GM21360 (cell line): ENCODE measurements around the gene VIPR2.

Experiments
- ATAC-seq: cut with Tn5 transposase; IDR thresholded peaks from one replicate; pipeline ENCODE4 v1.9.1; 2021; ENCODE audit warnings: mild to moderate bottlenecking, moderate library complexity; ENCODE audit not compliant: unreplicated experiment

Gene VIPR2

DNA sequence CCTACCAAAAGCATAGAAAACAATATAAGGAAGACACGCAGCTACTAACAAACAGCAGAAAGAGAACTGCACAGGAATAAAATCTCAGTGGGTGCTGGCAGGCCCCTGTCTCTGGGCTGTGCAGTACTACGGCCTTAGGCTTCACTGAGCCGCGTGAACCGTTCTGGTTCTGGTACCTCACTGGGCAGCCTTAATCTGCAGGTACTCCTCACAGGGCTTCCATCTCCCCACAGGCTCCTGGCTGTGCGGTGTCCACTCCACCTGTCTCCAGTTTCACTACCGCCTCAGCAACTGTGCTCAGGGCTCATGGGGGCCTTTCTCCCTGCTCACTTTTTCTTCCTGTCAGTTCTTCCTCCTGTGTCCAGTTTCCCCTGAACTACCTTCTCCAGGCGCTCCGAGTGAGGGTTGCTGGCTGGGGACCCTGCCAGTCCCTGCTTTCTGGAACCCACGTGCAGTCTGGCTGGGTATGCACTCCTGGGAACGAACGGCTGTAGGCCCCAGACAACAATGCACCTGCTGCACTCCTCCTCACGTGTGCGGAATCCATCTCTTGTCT lies 75.7 kb downstream of the VIPR2 start:
- ATAC-seq = no peak

DNA sequence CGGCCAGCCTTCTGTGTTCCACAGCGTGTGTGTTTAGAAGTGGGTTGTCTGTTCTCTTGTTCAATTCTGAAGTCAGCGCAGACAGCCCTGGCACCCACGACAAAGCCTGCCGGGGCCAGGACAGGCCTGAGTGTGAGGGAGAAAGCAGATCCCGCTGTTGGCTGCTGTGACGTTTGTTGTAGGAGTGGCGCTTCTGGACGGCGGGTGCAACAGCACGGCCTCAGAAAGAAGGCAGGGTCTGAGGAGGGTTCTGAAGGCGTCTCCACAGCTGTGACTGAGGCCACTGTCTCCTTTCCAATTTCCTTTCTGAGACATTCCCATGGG lies 76.2 kb downstream of the VIPR2 start:
- ATAC-seq = no peak

DNA sequence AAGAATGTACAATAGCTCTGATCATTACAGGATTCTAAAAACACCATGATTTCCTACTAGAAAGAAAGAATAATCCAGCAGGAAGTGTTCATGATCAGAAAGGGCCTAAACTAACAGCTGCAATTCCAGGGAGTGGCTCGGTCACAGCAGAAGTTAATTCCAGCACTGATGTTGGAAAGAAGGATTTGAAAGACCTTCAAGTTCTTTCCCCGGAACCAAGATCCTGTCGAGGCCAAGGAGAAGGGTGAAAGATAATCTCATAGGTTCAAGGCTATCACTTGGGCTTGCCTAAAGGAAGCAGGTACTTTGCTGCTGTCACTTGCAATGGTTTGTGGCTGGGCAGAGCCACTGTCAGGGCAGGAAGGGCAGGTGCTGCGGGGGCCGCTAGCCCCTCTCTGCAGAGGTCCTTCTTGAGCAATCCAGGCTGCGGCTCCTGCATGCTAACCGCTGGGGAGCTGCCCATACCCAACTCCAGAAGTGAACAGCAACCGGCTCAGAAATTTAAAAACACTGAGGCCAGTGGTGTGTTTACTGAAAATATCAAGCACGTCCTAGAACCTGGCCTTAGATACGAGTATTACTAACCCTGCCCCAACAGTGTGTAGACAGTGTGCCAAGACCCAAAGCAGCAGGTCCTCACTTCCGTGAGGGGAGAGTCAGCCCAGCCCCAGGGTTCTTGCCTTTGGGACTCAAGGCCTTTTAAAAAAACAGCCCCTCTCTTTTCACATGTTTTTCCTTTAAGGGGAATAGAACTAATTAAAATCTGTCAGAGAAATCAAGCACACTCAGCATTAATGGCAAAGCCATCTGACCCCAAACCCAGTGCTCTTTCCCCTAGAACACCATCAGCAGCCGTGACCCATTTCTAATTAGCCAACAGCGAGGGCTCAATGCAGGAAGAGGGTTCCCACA lies 76.8 kb downstream of the VIPR2 start:
- ATAC-seq = no peak

DNA sequence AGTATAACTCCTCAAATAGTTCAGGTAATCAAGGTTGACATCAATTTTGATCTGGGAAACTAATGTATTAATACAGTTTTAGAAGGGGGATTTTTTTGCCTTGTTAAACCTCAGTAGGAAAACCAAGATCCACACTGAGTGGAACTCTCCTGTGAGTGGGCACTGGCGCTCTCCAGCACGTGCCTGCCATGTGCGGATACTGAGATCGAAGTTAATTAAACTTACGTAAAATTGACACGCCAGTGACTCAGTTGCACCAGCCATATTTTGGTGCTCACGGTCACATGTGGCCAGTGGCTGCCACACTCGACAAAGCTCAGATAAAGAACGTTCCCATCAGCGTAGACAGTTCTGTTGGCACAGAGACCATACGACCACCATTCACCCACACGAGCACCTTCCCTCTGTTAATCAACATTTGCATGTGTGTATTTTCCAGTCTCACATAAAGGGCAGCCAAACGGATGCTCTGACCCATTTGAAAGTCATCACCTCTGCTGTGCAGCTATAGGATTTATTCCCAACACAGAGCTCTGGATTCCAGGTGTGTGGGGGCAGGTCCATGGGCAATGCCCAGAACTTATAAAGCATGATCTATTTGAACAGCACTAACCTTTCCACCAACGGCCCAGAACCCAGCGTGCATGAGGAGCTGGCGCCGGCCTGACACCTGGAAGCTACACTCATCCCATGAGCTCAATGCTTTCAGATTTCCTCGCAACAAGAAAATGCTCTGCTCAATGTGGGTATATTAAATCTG lies 77.7 kb downstream of the VIPR2 start:
- no peak for ATAC-seq

DNA sequence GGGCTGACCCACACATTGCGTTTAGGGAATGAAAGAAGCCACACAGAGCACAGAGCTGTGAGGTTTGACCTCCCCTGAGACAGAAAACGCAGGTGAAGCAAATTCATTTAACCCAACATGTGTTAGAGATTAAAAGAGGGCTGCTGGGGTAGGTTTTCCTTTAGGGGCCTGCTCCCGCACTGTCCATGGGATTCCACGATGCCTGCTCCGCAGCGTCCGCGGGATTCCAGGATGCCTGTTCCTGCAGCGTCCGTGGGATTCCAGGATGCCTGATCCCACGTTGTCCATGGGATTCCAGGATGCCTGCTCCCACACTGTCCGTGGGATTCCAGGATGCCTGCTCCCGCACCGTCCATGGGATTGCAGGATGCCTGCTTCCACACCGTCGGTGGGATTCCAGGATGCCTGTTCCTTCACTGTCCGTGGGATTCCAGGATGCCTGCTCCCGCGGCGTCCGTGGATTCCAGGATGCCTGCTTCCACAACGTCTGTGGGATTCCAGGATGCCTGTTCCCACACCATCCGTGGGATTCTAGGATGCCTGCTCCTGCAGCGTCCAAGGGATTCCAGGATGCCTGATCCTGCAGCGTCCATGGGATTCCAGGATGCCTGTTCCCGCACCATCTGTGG lies 78.7 kb downstream of the VIPR2 start:
- no peak for ATAC-seq

DNA sequence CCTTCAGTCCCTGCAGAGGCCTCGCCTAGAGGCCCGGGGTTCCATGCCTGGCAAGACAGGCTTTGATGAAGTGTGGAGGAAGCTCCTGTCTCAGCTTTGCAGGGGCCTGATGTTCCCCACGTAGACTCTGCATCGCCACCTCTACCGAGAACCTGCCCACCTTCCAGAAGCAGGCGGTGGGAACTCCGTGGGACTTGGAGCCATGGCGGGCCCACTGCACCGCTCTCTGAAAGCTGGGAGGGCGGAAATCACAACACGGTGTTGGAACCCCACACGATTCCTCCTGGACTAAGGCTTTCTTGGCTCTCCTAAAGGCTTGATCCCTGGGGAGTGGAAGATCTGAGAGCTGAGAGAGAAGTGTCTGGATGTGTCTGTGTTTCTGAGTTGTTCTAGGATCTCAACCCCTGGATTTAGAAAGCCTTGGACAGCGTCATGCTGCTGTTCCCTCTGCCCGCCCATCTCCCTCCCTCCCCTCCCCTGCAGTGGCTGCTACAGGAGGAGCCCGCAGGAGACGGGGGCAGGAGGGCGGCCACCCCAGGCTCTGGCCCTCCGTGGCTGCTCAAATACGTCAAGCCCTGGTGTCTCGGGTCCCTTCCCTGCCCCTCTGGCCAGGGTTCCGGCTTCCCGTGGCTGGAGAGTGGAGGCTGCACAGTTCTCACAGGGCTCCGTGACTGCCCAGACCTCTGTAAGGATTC lies 79.7 kb downstream of the VIPR2 start:
- ATAC-seq = no peak

DNA sequence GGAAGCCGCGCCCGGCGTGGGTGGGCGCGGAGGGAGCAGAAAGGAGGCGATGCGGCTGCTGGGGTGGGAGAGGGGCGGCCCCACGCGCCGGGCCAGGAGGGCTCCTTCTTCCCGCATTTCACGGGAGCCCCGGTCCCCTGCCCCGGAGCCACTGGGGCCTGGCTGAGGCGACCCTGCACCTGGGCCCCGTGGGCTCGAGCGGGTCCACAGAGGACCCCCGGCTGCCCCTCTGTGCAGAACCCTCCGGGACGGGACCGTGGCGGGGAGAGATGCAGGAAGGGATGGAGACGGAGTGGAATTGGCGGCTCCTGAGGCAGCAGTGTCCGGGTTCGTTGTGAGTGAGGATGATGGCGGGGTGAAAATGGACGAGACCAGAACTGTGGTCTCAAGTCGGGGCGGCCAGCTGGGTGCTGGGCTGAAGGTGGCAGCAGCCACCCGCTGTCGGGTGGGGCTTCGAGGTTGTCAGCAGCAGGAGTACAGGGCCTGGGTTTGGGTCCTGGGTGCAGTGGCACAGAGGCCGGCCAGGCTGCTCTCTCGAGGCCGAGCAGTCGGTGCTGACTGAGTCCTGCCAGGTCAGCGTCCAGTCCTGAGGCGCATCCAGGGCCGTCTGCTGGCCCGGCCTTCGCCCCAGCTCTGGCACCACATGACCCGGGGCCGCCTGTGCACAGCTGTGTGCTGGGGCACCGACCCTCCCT lies 80.4 kb downstream of the VIPR2 start:
- no peak for ATAC-seq

DNA sequence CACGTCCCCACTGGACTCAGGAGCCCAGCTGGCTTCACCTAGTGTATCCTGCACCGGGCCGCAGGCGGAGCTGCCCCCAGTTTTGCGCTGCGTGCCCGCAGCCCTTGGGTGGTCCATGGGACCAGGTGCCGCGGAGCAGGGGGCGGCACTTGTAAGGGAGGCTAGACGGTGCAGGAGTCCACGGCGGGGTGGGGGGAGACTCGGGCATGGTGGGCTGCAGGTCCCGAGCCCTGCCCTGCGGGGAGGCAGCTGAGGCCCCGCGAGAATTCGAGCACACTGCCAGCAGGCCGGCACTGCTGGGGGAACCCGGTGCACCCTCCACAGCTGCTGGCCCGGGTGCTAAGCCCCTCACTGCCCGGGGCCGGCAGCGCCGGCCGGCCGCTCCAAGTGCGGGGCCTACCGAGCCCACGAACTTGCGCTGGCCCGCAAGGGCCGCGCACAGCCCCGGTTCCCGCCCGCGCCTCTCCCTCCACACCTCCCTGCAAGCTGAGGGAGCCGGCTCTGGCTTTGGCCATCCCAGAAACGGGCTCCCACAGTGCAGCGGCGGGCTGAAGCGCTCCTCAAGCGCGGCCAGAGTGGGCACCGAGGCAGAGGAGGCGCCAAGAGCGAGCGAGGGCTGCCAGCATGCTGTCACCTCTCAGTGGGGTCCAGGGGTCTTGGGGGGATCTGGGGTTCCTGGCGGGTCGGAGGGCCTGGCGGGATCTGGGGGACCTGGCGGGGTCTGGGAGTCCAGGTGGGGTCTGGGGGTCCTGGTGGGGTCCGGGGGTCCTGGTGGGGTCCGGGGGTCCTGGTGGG lies 81.4 kb downstream of the VIPR2 start:
- ATAC-seq = no peak

DNA sequence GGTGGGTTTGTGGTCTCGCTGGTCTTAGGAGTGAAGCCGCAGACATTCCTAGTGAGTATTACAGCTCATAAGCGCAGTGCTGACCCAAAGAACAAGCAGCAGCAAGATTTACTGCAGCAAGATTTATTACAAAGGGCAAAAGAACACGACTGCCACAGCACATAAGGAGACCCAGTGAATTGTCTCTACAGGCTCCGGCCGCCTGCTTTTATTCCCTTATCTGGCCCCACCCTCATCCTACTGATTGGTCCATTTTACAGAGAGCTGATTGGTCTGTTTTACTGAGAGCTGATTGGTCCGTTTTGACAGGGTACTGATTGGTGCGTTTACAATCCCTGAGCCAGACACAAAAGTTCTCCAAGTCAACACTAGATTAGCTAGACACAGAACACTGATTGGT lies 82.1 kb downstream of the VIPR2 start:
- no peak for ATAC-seq

DNA sequence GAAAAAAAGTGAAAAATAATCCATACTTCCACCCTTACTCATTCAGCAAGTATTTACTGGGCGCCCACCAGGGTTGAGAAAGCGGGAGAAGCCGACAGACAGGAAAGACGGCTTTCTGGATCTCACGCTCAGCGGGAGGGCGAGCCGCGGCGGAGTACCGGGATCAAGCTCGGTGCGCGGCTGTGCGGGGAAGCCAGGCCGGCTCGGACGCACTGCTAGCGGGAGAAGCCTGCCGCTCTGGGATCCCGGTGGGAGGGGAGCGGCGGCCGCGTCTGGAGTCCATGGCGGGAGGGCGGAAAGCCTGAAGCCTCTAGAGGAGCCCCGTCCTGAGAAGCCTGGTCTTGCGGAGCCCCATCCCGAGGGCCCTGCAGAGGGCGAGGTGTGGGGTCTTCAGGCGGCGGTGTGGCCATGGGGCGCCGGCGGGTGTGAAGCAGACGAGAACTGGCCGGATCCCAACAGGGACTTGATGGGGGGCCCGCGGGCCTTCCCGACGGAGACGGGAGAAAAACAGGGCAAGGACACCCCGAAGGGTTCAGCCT lies 82.9 kb downstream of the VIPR2 start:
- no peak for ATAC-seq

DNA sequence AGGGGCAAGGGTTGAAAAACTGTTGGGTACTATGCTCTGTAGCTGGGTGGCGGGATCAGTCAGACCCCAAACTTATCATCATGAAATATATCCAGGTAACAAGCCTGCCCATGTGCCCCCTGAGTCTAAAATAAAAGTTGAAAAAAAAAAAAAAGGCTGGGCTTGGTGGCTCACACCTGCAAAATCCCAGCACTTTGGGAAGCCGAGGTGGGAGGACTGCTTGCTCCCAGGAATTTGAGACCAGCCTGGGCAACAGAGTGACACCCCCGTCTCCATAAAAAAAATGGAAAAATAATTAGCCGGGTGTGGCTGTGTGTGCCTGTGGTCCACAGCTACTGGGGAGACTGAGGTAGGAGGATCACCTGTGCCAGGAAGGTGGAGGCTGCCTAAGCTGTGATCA lies 83.5 kb downstream of the VIPR2 start:
- no peak for ATAC-seq

DNA sequence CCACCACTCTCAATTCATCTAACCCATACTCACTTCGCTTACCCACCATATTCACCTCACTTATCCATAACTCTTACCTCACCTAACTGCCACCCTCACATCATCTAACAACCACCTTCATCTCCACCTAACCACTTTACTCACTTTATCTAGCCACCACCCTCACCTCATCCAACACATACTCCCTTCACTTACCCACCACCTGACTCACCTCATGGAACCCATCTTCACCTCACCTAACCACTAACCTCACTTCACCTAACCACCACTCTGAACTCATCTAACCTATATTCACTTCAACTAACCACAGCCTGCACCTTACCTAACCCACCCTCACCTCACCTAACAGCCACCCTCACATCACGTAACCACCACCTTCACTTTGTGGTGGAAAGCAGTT lies 84.2 kb downstream of the VIPR2 start:
- no peak for ATAC-seq

DNA sequence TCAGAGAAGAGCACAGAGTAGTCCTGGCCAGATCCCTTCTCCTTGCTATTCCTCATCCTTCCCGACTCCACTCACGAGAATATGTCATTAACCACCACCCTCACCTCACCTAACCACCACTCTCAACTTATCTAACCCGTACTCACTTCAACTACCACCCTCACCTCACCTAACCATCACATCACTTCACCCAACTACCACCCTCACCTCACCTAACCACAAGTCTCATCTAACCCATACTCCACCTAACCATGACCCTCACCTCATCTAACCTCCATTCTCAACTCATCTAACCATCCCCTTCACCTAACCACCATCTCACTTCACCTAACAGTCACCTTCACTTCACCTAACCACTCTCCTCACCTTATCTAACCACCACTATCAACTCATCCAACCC lies 85.0 kb downstream of the VIPR2 start:
- no peak for ATAC-seq

DNA sequence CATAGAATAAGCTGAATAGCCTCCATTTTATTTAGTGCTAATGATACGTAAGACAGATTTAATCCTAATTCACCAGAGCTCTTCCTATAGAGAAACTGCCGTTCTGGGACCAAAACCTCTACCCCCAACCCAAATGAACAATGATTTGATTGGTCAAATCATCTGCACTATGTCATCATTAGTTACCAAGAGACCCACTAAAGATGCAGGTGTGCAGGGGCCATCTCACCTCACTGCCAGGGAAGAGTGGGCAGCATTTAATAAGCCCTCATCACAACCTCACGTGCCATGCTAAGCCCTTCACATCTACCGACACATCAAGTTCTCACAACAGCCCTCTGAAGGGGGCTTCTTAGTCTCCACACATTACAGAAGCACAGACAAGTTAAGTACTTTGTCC lies 87.0 kb downstream of the VIPR2 start:
- ATAC-seq = no peak

DNA sequence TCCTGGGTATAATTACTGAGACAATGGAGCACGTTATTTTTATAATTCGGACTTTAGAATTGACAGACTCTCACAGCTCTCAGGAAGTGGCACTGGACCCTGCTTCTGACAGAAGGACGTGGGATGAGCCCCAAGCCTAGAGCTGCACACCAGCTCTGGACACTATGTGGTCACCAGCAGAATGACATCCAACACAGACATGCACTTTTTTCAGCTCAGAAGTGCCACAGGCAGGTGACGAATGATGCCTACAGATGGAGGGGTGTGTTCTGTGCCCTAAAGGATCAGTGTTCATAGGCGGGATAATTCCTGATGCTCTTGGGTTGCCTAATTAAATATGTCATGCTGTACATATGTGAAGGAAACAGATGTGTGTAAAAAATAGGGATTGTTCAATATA lies 87.9 kb downstream of the VIPR2 start:
- ATAC-seq = no peak

DNA sequence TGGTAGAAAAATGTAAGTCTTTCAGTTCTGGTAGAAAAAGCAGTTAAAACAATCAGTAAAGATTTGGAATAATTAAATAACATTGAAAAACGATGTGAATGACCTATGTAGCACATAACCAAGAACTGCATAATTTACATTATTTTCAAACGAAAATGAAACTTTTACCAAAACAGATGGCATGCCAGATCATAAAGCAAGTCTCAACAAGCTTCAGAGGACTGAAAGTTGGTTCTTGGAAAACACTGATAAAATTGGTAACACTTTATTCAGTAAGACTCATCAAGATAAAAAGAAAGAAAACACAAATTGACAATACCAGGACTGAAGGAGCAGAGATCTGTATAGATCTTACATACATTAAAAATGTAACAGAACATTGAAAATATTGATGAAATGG lies 92.8 kb downstream of the VIPR2 start:
- ATAC-seq = no peak

DNA sequence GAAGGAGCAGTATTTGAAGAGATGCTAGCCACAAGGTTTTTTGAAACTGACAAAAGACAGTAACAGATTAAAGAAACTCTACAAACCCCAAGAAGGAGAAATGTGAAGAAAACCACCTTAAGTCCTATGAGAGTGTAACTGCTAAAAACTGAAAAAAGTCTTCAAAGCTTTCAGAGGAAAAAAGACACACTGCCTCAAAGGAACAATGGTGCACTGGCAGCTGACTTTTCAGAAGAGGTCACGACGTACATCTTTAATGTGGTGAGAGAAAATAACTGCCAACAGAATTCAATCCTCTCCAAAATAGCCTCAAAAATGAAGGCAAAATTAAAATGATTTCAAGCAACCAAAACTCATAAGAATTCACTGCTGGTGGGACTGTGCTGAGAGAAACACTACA lies 94.0 kb downstream of the VIPR2 start:
- ATAC-seq = no peak

DNA sequence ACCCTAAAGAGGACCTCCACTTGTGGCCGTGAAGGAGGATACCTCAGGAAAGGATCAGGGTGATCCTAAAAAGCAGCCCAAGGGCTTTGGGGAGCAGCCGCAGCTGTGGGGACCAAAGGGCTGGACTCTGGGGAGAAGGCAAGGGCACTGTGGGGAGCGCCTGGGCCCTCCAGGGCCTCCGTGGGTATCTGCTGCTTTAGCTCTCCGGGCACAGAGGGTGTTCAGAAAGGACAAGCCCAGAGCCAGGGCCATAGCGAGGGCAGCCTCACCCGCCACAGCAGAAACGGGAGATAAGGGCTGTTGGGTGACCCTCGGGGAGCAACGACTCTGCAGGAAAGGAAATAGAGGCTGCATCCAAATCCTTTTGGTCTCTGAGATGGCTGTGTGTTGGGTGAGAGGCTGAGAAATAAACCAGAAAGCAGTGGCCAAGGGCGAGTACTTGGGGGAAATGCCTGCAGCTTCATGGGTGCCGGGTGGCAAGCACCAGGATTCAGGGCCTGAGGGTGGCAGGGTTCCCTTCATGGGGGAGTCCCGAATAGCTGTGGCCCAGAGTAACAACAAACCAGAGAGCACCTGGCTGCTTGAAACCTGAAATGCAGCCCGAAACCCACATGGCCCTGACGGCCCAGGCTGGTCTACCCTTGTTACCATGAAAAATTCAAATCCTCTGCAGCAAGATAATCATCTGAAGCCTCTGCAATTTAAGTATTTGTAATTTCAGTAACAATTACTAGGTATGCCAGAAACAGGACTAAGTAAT lies 95.2 kb downstream of the VIPR2 start:
- ATAC-seq = no peak

DNA sequence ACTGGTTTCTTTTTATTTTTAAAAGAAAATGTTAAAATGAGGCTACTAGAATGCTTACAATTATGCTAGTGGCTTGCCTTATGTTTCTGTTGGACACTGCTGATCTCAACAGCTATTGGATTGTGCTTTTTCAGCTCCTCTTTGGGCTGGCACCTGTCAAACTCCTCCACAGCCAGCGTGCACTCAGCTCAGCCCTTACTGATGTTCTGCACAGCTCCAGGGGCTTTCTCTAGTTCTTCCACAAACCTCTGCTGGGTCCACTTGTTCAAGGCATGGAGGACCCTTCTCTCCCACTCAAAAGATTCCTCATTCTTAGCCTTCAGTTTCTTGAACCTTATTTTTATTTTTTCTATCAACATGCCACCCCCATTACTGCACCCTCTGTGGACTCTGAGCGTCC lies 96.0 kb downstream of the VIPR2 start:
- no peak for ATAC-seq
